Ovary (tissue), 3 donors: ENCODE measurements around the gene SURF4.

Experiments
- EP300 ChIP-seq: sonication (generic); formaldehyde crosslinking; IDR thresholded peaks from one replicate; pipeline ENCODE4 v1.6.1; 2017; ENCODE audit warnings: antibody characterized with exemption
- POLR2A ChIP-seq: fragments of 450-650 bp; IDR thresholded peaks from one replicate; pipeline ENCODE4 v1.6.1; 2017; ENCODE audit warnings: antibody characterized with exemption, mild to moderate bottlenecking, moderate library complexity
- TF ChIP-seq, protein P1 (sequence below), 3 donors: fragments of 450-650 bp in 2 of 3; fragments of 200-600 bp in 1 of 3; IDR thresholded peaks; one replicate each; pipeline versions ENCODE4 v1.5.1 to v1.8.0; 2016 to 2022; ENCODE audit warnings: antibody characterized with exemption in 3 of 3, mild to moderate bottlenecking in 1 of 3
- donor health status: DM: no; HTN: no; CAD: no.

- TF ChIP-seq, protein P1, sequence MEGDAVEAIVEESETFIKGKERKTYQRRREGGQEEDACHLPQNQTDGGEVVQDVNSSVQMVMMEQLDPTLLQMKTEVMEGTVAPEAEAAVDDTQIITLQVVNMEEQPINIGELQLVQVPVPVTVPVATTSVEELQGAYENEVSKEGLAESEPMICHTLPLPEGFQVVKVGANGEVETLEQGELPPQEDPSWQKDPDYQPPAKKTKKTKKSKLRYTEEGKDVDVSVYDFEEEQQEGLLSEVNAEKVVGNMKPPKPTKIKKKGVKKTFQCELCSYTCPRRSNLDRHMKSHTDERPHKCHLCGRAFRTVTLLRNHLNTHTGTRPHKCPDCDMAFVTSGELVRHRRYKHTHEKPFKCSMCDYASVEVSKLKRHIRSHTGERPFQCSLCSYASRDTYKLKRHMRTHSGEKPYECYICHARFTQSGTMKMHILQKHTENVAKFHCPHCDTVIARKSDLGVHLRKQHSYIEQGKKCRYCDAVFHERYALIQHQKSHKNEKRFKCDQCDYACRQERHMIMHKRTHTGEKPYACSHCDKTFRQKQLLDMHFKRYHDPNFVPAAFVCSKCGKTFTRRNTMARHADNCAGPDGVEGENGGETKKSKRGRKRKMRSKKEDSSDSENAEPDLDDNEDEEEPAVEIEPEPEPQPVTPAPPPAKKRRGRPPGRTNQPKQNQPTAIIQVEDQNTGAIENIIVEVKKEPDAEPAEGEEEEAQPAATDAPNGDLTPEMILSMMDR (IDR thresholded peaks at IDR 0.05) = no peak
- TF ChIP-seq POLR2A = no peak
- no peak for TF ChIP-seq EP300
Measured at GRCh38 chr9:133344071-133344470, 31.8 kb downstream of the SURF4 start.
